ENCODE results near the gene ATP6V1G1.
A peak's percentile ranks its signal among the peaks of the same experiment; 100 is the strongest.

Gene ATP6V1G1

DNA sequence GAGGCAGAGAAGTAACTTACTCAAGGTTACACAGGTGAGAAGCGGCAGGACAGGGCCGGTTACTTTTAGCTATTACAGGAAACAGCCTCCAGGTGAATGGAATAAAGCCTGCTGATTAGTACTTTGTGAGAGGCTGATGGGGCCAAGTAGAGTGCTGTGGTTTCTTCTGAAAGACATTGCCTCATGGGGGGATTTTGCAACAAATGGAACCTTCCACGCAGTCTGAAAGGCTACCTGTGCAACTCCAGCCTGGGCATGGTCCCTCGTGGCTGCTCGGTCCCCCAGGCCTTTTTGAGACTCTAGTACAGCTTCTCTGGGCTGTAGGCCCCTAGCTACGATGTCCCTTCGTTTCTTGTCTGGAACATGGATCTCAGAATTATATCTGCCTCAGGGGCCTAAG, 25.5 kb downstream of the ATP6V1G1 start:
- DNase-seq, result no peak

DNA sequence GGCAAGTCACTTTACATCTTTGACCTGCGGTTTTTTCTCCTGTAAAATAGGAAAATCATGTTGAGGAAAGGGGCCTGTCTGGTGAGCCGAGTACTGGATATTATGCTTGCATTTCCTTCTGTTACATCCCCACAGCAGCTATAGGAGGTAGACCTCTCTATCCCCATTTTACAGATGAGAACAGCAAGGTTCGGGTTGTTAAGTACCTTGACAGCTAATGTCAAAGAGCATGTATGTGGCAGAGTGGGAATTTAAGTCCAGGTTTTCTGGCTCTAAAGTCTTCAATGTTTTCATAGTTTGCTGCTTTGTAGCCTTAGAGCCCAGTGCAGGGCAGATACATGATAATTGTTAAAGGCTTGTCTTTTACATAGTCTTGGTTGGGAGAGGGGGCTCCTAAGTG, 26.4 kb downstream of the ATP6V1G1 start:
- DNase-seq, result no peak

DNA sequence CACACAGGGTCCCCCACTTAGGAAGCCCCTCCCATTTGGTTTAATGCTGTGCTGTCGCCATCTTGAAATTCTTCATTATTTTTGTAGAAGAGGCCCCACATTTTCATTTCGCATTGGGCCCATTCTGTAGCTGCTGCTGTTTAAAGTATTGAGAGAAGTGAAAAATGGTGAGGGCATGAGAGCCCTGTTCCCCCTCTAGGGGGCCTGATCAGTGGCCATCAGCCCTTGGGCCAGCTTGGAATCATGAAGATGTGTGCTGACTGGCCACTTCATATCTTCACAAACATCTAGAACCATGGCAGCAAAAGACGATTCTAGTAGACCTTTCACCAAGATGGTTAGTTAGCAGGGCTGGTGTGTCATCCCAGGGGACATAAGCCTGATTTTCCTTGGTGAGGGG, 26.8 kb downstream of the ATP6V1G1 start:
- DNase-seq, result no peak

DNA sequence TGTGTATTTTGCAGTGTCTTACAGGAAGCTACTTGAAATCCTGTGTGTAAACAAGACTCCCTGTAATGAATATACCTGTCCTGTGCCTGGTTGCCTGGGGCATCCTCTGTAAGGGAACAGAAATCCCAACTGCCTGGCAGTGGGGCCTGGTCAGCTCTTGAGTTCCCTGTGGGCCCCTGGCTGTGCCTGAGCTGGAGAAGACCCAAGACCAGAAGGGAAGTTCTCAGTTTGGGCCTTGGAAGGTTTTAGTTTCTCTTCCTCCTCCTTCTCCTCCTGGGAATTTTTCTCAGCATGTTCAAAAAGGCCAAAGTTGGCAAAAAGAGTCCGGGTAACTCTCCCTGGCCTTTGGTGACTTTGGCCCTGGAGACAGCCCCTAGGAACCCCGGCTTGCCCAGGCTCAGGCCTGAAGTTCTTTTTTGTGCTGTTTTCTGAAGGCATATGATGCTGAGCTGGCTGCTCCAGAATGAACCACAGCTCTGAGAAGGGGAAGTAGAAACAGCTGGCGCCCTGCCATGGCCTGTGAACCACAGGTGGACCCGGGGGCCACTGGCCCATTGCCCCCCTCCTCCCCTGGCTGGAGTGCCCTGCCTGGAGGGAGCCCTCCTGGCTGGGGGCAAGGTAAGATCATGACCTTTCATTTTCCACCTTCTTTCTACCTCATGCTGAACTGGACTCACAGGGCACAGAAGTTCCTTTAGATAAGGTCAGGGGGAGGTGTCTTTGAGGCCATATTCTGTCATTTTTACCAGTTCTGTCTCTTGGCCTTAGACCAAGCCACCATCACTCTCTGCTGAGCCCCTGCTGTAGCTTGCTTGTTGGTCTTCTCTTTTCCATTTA, 29.3 kb downstream of the ATP6V1G1 start:
- peak; percentile 40 for DNase-seq

DNA sequence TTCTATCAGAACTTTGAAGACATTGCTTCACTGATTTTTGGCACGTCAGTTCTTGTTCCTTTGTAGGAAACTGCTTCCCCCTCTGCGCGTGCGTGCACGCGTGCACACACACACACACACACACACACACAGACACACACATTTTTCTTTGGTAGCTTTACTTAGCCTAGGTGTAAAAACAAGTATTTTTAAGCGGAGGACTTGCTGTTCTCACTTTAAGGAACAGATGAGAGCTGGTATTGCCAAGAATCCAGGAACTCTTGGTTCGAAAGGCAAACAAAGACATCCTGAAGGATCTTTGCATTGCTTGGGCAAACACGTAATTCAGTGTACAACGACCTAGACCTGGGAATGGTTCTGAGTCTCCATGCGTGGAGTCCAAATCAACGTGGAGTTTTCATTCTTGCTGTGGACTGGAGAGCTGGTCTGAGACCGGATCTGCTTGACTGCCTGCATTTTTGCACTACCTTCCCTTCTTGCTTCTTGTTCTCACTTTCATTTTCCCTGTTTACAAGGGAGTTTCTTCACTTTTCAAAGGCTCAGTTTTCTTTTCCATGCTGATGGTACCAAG, 31.7 kb downstream of the ATP6V1G1 start:
- no peak for DNase-seq

DNA sequence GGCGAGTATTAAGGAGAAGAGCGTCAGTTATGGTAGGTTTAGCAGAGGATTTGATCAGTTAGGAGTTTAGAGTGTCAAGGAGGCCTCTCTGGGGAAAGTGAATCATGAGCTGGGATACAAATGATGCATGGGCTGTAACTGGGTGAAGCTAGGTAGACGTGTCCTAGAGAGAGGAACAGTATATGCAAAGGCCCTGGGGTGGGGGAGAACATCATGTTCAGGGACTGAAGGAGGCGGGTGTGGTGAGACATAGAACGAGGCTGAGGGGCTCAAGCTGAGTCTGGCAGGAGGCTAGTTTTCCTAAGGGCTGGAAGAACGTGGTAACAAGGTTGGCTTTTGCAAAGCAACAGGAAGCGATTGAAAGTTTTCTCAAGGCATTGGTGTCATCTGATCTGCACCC, 34.0 kb downstream of the ATP6V1G1 start:
- DNase-seq, result no peak

DNA sequence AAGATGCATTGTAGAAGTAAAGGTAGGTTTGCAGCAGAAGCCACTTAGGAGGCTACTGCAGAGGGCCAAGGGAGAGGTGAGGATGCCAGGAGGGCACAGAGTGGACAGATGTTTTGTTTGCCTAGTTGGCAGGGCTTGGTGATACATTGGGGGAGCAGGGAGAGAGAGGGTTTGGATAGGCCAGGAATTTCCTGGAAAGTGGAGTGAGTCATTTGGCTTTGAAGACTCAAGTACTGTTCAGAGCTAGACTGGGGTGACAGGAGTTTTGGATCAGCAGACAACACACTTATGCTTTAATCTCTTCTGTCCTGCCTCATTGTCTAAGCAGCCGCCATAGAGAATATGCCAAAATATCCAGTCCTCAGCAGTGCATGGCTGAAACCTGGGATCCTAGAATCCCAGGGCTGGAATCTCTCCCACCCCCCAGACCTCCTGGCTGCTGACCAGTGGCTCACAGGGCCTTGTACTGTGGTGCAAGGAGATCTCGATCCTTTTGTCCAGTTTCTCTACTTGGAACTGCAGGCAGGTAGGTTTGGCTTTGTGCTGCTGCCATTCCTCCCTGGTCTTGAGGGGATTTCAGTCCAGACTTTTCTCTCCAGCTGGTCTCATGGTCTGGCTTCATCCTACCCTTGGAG, 34.5 kb downstream of the ATP6V1G1 start:
- DNase-seq, result no peak

DNA sequence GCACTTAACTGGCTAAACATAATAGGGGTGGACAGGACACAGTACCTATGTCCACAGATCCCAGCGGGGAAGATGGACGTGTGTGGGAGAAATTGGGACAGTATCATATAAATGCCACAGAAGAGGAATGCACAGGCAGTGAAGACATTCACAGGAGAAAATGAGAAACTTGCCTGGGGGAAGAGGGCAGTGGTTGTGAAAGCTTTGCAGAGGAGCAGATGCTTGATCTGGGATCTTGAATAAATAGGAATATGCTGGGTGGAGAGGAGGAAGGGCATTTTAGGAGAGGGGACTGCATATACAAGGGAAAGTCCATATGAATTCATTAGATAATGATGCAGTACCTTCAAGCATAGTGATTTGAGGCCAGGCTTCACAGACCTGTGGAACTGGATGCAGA, 37.1 kb downstream of the ATP6V1G1 start:
- no peak for DNase-seq

DNA sequence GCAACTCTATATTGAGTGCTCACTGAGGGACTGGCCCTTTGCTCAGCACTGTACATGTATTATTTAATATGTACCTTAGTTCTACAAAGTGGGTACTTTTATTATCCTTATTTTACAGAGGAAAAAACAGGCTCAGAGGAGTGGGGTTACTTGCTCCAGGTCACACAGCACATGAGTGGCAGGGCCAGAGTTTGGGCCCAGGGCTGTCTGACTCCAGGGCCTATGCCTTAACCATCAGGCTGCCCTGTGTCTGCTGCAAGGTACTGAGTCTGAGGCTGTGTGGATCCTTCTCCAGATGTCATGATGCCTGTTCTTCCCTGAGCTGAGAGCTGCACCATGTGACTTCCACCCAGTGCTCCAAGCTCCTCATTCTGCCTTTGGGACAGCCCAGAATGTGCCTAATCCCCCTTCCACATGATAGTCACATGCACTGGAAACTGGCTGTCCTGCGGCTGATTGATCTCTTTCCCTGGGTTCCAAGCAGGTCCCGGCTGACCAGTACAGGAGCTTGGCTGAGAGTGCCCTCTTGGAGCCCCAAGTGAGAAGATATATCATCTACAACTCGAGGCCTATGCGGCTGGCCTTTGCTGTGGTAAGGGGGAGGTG, 38.9 kb downstream of the ATP6V1G1 start:
- no peak for DNase-seq

DNA sequence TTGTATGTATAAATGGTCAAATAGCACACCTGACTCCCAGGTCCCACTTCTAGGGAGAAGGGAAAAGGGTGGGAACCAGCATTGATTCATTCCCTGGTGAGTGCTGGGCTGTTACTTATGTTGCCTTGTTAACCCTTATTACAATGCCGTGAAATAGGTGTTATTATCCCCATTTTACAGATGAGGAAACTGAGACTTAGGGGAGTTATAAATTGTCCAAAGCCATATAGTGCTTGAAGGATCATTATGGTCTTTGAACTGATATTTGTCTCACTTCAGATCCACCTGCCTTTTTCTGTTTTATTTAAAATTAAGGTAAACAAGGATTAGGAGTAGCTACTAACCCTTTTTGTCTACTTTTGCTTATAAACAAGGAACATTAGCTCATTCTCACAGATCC, 40.0 kb downstream of the ATP6V1G1 start:
- DNase-seq, result no peak

DNA sequence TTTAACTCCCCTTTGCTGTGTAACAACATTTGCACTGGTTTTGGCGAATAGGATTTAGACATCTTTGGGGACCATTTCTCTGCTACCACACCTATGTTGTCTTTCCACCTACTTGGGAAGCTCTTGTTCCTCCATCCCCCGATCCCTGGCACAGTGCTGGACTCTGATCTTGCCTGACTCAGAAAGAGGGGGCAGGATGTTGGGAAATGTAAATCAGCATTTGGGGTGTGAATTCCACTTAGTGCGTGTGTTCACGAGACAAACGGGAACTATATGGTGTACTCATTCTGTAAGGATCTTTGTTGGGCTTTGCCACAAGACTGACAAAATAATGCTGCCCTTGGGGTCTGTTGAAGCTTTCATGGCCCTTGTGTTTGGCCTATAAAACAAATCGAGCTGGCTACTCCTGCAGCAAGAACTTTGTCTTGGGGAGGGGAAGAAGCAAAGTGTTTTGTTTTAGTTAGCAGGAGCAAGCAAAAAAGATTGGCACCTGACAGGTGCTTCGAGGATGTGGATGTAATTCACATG, 42.1 kb downstream of the ATP6V1G1 start:
- no peak for DNase-seq

DNA sequence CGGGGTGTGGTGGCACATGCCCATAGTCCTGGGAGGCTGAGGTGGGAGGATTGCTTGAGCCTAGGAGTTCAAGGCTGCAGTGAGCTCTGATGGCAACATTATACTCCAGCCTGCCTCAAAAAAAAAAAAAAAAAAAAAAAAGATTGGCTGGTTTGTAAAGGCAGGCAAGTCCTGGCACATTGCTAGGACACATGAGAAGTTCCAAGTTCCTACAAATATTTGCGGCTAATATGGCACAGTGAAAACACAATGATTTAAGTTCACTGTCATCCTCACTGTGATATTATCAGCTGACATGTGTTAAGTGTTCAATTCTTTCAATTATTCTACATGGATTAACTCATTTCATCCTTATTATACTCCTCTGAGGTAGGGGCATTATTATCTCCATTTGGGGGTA, 43.6 kb downstream of the ATP6V1G1 start:
- DNase-seq, result no peak

DNA sequence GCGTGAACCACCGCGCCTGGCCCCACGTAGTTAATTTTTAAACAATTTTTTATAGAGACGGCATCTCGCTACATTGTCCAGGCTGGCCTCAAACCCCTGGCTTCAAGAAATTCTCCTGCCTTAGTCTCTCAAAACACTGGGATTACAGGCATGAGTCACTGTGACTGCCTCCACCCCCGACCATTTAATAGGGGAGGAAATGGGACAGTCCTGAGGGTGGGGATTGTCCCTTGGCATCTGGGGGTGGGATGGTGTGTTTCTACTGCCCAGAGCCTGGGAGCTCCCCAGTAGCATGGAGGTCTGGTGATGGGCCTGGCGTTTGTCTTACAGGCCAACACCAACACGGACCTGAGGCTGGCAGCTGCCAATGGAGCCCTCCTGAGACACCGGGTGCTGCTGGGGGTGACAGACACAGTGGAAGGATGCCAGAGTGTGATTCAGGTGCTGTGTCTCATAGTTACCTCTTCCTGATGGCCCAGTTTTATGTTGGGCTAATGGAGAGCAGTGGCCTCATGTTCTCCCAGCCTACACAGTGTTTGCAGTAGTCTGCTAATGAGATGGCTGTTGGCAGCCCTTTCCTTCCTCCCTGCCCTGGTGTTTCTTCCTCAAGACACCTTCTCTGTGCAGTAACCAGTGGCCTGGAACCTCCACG, 46.0 kb downstream of the ATP6V1G1 start:
- no peak for DNase-seq

DNA sequence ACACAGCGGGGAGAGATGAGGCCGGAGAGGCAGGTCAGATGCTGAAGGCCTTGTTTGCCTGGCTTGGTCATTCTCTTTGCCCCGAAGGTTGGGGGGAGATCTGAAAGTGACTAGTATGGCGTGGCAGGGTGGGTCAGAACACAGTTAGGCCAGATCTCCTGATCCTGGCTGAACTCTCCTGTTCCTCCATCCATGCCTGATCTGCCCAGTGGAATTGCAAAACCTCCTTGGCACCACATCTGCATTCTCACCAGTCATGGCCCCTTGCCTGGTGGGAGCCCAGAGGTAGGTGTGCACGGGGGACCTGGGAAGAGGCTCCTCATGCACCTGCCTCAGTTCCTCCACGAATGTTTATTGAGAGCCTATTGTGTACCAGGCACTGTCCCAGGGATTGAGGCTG, 46.8 kb downstream of the ATP6V1G1 start:
- no peak for DNase-seq

DNA sequence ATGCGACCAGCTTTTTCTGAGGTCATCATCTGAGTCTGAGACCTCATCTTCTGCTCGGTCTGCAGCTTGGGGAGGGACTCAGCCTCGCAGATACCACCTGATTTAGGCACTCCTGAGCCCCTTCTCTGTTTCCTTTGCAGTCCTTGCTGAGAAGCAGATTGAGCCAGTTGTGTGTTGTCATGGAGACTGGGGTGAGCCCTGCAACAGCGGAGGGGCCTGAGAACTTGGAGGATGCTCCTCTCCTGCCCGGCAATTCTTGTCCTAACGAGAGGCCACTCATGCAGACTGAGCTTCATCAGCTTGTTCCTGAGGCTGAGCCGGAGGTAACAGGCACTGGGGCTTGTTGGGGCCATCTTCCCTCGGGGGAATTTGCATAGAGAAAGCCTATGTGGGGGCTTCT, 50.8 kb downstream of the ATP6V1G1 start:
- no peak for DNase-seq

DNA sequence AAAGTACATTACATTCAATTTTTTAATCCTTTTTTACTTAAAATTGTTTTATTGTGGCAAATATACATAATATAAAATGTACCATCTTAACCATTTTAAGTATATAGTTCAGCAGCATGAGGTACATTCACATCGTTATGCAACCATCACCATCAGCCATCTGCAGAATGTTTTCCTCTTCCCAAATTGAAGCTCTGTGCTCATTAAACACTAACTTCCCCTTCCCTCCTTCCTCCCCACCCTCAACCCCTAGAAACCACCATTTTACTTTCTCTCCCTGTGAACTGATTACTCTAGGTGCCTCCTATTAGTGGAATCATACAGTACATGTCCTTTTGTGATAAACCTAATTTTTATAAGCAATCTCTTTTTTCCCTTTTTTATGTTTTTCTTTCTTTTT, 54.4 kb downstream of the ATP6V1G1 start:
- DNase-seq, result no peak

DNA sequence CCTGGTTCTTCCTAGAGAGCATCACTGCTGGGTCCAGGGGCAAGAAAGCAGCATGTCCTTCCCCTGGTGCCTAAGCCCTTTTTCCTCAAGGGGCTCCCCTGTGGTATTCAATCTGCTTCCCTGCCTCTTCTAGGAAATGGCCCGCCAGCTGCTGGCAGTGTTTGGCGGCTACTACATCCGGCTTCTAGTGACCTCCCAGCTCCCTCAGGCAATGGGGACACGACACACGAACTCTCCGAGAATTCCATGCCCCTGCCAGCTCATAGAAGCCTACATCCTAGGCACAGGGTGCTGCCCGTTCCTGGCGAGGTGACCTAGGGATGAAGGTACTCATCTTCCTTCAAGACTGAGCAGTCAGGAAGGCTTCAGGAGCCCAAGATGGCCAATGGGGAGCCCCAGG, 55.4 kb downstream of the ATP6V1G1 start:
- no peak for DNase-seq

DNA sequence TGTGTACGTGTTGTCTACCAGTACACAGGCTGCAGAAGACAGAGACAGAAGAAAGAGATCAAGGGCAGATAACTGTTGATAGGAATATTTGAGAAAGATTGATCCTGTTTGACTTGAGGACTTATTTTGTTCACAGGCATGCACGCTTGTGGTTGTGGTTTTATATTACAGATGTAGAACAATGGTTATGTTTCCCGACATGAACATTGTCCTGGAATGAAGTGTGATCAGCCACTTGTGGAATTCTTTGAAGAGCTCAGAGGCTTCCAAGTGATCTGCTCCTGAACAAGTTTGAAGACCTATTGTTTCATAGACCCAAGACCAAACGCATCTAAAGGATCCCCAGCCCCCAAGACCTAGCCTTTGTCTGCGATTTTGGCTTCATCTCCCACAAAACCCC, 56.3 kb downstream of the ATP6V1G1 start:
- no peak for DNase-seq
